Measurements from ENCODE around the gene HID1.

GRCh38 chr17:74971069-74971841 is 1.3 kb downstream of the HID1 start:
- TF ChIP-seq, protein P1, sequence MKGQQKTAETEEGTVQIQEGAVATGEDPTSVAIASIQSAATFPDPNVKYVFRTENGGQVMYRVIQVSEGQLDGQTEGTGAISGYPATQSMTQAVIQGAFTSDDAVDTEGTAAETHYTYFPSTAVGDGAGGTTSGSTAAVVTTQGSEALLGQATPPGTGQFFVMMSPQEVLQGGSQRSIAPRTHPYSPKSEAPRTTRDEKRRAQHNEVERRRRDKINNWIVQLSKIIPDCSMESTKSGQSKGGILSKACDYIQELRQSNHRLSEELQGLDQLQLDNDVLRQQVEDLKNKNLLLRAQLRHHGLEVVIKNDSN (IDR thresholded peaks at IDR 0.05): no peak
- TF ChIP-seq CEBPB (IDR thresholded peaks at IDR 0.05) (no peak), RAD21 (IDR thresholded peaks at IDR 0.05; ENCODE audit: low read depth) (no peak), ZBTB7A (IDR thresholded peaks at IDR 0.05; ENCODE audit: low read depth) (no peak), REST (IDR thresholded peaks at IDR 0.05; ENCODE audit: low read depth) (no peak)

Measured in Ishikawa (cell line).